HCT116 (cell line): ENCODE data around the gene TEN1. TPM values are rescaled to one million over a fixed set of nuclear protein-coding genes. Genes with fewer than 3 reads are reported as not detected.

ENCODE experiments used
- ATAC-seq: fragments of 200-7000 bp; cut with Tn5 transposase; 2 replicates; pipeline ENCODE4 v1.9.1; 2020; ENCODE audit warnings: mild to moderate bottlenecking, moderate library complexity
- BruUV-seq: library from RNA; stranded (reverse); fragments of 400-500 nt; replicated peaks from 2 replicates; lab custom pipeline; 2021; lab: Mats Ljungman, UMichigan
- CTCF ChIA-PET: fragments of 300-600 bp; sonication (Branson Sonifier 250); formaldehyde crosslinking; loops from one replicate; lab custom pipeline; 2021; ENCODE audit warnings: antibody characterized with exemption; lab: Charles Lee
- POLR2A ChIA-PET: fragments of 300-600, 350-600 bp; sonication (Branson Sonifier 250); formaldehyde crosslinking; loops from one replicate; lab custom pipeline; 2021; ENCODE audit warnings: antibody characterized with exemption; lab: Charles Lee
- RAD21 ChIA-PET, 2 experiments: fragments of 300-600 bp; sonication (Branson Sonifier 250); formaldehyde crosslinking; loops; one replicate each; lab custom pipeline; 2023; ENCODE audit warnings: low total read pairs in 2 of 2; ENCODE audit not compliant: uncharacterized antibody in 2 of 2, unreplicated experiment in 2 of 2, low non-redundant PET in 1 of 2; lab: Charles Lee
- DNase-seq: peaks from one replicate; pipeline ENCODE4 v3.0.0-alpha.2; 2010; ENCODE audit warnings: low read depth, low spot score
- H2AFZ ChIP-seq: fragments of 200-600 bp; shearing (Covaris generic), sonication (generic); 2 replicates; pipeline ENCODE4 v1.6.1; 2017; ENCODE audit warnings: low read depth, mixed run types, mixed read lengths, antibody characterized with exemption, low read length; ENCODE audit not compliant: poor library complexity, severe bottlenecking
- H3K27ac ChIP-seq: 2 replicates; pipeline ENCODE4 v1.5.1; 2012; ENCODE audit warnings: low read depth, low read length
- H3K27me3 ChIP-seq: fragments of 200-600 bp; sonication (generic); 2 replicates; pipeline ENCODE4 v1.6.1; 2016; ENCODE audit warnings: mixed run types, low read length, mixed read lengths; ENCODE audit not compliant: insufficient read depth
- H3K36me3 ChIP-seq, 2 experiments: fragments of 200-500 bp in 1 of 2; fragments of 200-600 bp in 1 of 2; sonication (Bioruptor generic) in 1 of 2; sonication (generic) in 1 of 2; 2 replicates each; pipeline versions ENCODE4 v1.5.1 to v1.6.1; 2014 to 2016; ENCODE audit warnings: low read length in 2 of 2, inconsistent platforms in 1 of 2, mixed read lengths in 1 of 2, mixed run types in 1 of 2; ENCODE audit not compliant: insufficient read depth in 2 of 2, control insufficient read depth in 1 of 2
- H3K4me1 ChIP-seq, 2 experiments: fragments of 200-600 bp in 1 of 2; sonication (generic) in 1 of 2; 2 replicates each; pipeline versions ENCODE4 v1.5.1 to v1.6.1; 2012 to 2017; ENCODE audit warnings: low read length in 2 of 2, inconsistent platforms in 1 of 2, mild to moderate bottlenecking in 1 of 2, mixed read lengths in 1 of 2, mixed run types in 1 of 2, moderate library complexity in 1 of 2; ENCODE audit not compliant: insufficient read depth in 2 of 2, control insufficient read depth in 1 of 2
- H3K4me2 ChIP-seq: fragments of 200-600 bp; sonication (generic); 2 replicates; pipeline ENCODE4 v1.6.1; 2017; ENCODE audit warnings: mixed run types, low read length, mixed read lengths
- H3K4me3 ChIP-seq, 2 experiments: fragments of 200-600 bp in 1 of 2; sonication (generic) in 1 of 2; replicated peaks in 1 of 2; 2 replicates each; pipeline ENCODE4 v1.5.1; 2011 to 2016; ENCODE audit warnings: low read length in 2 of 2, control low read depth in 1 of 2, low read depth in 1 of 2, mild to moderate bottlenecking in 1 of 2, mixed read lengths in 1 of 2, mixed run types in 1 of 2
- H3K79me2 ChIP-seq: fragments of 200-600 bp; sonication (generic); 2 replicates; pipeline ENCODE4 v1.6.1; 2017; ENCODE audit warnings: mild to moderate bottlenecking, mixed run types, low read length, moderate library complexity, mixed read lengths; ENCODE audit not compliant: insufficient read depth
- H3K9ac ChIP-seq: fragments of 200-600 bp; sonication (generic); 2 replicates; pipeline ENCODE4 v1.6.1; 2016; ENCODE audit warnings: low read length, mixed read lengths
- H3K9me2 ChIP-seq: fragments of 200-600 bp; sonication (generic), shearing (Covaris generic); 2 replicates; pipeline ENCODE4 v1.6.1; 2017; ENCODE audit warnings: mixed run types, mild to moderate bottlenecking, moderate library complexity; ENCODE audit not compliant: insufficient read depth
- H3K9me3 ChIP-seq, 2 experiments: fragments of 200-500 bp in 1 of 2; fragments of 200-600 bp in 1 of 2; sonication (Bioruptor generic) in 1 of 2; sonication (generic) in 1 of 2; 2 replicates each; pipeline ENCODE4 v1.6.1; 2014 to 2017; ENCODE audit warnings: low read length in 2 of 2, mixed read lengths in 2 of 2, inconsistent platforms in 1 of 2, low read depth in 1 of 2, mild to moderate bottlenecking in 1 of 2, mixed run types in 1 of 2, moderate library complexity in 1 of 2; ENCODE audit not compliant: control insufficient read depth in 1 of 2, insufficient read depth in 1 of 2
- H4K20me1 ChIP-seq: fragments of 200-600 bp; sonication (generic), shearing (Covaris generic); 2 replicates; pipeline ENCODE4 v1.6.1; 2017; ENCODE audit warnings: mixed run types, mild to moderate bottlenecking, moderate library complexity; ENCODE audit not compliant: insufficient read depth
- ATF3 ChIP-seq: IDR thresholded peaks from 2 replicates; pipeline ENCODE4 v1.6.1; 2012
- CBX3 ChIP-seq: IDR thresholded peaks from 2 replicates; pipeline ENCODE4 v1.6.1; 2012; ENCODE audit warnings: low read depth
- CTCF ChIP-seq, 3 experiments: fragments of 200-600 bp in 1 of 3; sonication (generic) in 1 of 3; IDR thresholded peaks in 2 of 3; conservative IDR thresholded peaks in 1 of 3; 2 replicates each; pipeline ENCODE4 v1.5.1; 2012 to 2017; ENCODE audit warnings: low read depth in 2 of 3, low read length in 2 of 3, antibody characterized with exemption in 1 of 3, borderline replicate concordance in 1 of 3, control low read depth in 1 of 3, mild to moderate bottlenecking in 1 of 3, mixed read lengths in 1 of 3, mixed run types in 1 of 3, moderate library complexity in 1 of 3; ENCODE audit not compliant: insufficient read depth in 1 of 3
- EGR1 ChIP-seq: IDR thresholded peaks from 2 replicates; pipeline ENCODE4 v1.6.1; 2012; ENCODE audit warnings: low read depth
- FOSL1 ChIP-seq: IDR thresholded peaks from 2 replicates; pipeline ENCODE4 v1.6.1; 2012; ENCODE audit warnings: low read depth
- JUND ChIP-seq: IDR thresholded peaks from 2 replicates; pipeline ENCODE4 v1.6.1; 2012
- MAX ChIP-seq: IDR thresholded peaks from 2 replicates; pipeline ENCODE4 v1.6.1; 2012
- REST ChIP-seq: IDR thresholded peaks from 2 replicates; pipeline ENCODE4 v1.6.1; 2012; ENCODE audit warnings: low read depth
- SP1 ChIP-seq: IDR thresholded peaks from 2 replicates; pipeline ENCODE4 v1.6.1; 2012; ENCODE audit warnings: low read depth
- TCF7L2 ChIP-seq: IDR thresholded peaks from 2 replicates; pipeline ENCODE4 v1.7.0; 2011; ENCODE audit warnings: borderline replicate concordance, inconsistent platforms; ENCODE audit not compliant: insufficient read depth, insufficient read length; ENCODE audit errors: extremely low read depth
- intact Hi-C: fragments of 100-400 bp; cut with micrococcal nuclease; formaldehyde crosslinking; loops from 2 replicates; pipeline ENCODE4 v1.10.0; 2022
- total RNA-seq: library from RNA; stranded (reverse); gene quantifications from one replicate; pipeline ENCODE4 v1.2.1, GENCODE V29; 2021; ENCODE audit not compliant: unreplicated experiment

The TEN1 gene
- total RNA-seq, 1 experiment from 2014 or later = 18.5 TPM

- H4K20me1 ChIP-seq = no peaks in the 10 kb centered on the region
- ChIA-PET POLR2A (no interaction called here), CTCF (no interaction called here), RAD21 (no interaction called here)
- no peak overlapping the region for H3K27ac ChIP-seq
- DNase-seq (no peak), ATAC-seq (no peak)
- TF ChIP-seq SP1 = no peak
- TF ChIP-seq REST = no peak
- no peak for TF ChIP-seq TCF7L2
- H3K36me3 ChIP-seq = peaks cover 12 to 14% of the 10 kb centered on the region in 2 experiments; a peak in 3 of 4 replicates
- H2AFZ ChIP-seq = no peak overlapping the region
- intact Hi-C loops = no loop called here
- H3K4me1 ChIP-seq = peaks cover 9 to 14% of the 10 kb centered on the region in 2 experiments
- no peaks in the 10 kb centered on the region for H3K27me3 ChIP-seq
- H3K9ac ChIP-seq = no peak overlapping the region
- H3K79me2 ChIP-seq = no peaks in the 10 kb centered on the region
- no TSS peak for BruUV-seq
- no peak overlapping the region for H3K4me3 ChIP-seq
- no peaks in the 10 kb centered on the region for H3K9me2 ChIP-seq
- no peak overlapping the region for H3K4me2 ChIP-seq
- no peaks in the 10 kb centered on the region for H3K9me3 ChIP-seq
Measured at GRCh38 chr17:75945211-75945610, 33.8 kb upstream of the TEN1 start.

- intact Hi-C loops = no loop called here
- DNase-seq (no peak), ATAC-seq (no peak)
- H3K27ac ChIP-seq = no peak overlapping the region
- H3K4me1 ChIP-seq = no peaks in the 10 kb centered on the region
- H3K9me3 ChIP-seq = no peaks in the 10 kb centered on the region
- H3K36me3 ChIP-seq = peaks cover 37 to 43% of the 10 kb centered on the region in 2 experiments; a peak in 3 of 4 replicates
- no peak overlapping the region for H3K4me3 ChIP-seq
- POLR2A ChIA-PET = no interaction called here
- no peak overlapping the region for H3K4me2 ChIP-seq
- no peak overlapping the region for H3K9ac ChIP-seq
- no peak overlapping the region for H2AFZ ChIP-seq
- no TSS peak for BruUV-seq
- CTCF ChIA-PET = no interaction called here
- H3K79me2 ChIP-seq = no peaks in the 10 kb centered on the region
- no peaks in the 10 kb centered on the region for H3K9me2 ChIP-seq
- no peaks in the 10 kb centered on the region for H4K20me1 ChIP-seq
- no peaks in the 10 kb centered on the region for H3K27me3 ChIP-seq
- RAD21 ChIA-PET = no interaction called here
- TF ChIP-seq MAX = no peak
- no peak for TF ChIP-seq REST
- TF ChIP-seq CBX3 = no peak
- no peak for TF ChIP-seq EGR1
- TF ChIP-seq ATF3 = no peak
- TF ChIP-seq FOSL1 = no peak
- no peak for TF ChIP-seq CTCF (IDR thresholded peaks at IDR 0.05 in 2 of 3, conservative IDR thresholded peaks at IDR 0.05 in 1 of 3; ENCODE audit: borderline replicate concordance in 1 of 3, insufficient read depth in 1 of 3, low read depth in 2 of 3, low read length in 2 of 3)
- no peak for TF ChIP-seq JUND
Measured at GRCh38 chr17:75950421-75950820, 28.6 kb upstream of the TEN1 start.
